GM18507 (cell line): ENCODE results near the gene DYNC1I1.

Source experiments
- DNase-seq: peaks from one replicate; pipeline ENCODE4 v3.0.0; 2011; ENCODE audit warnings: low read depth; ENCODE audit not compliant: insufficient read length; ENCODE audit errors: extremely low spot score
- FAIRE-seq: peaks from 2 replicates; lab custom pipeline; 2011; peaks lifted over from hg19 to GRCh38; lab: Jason Lieb, UNC

The DYNC1I1 gene

DNA sequence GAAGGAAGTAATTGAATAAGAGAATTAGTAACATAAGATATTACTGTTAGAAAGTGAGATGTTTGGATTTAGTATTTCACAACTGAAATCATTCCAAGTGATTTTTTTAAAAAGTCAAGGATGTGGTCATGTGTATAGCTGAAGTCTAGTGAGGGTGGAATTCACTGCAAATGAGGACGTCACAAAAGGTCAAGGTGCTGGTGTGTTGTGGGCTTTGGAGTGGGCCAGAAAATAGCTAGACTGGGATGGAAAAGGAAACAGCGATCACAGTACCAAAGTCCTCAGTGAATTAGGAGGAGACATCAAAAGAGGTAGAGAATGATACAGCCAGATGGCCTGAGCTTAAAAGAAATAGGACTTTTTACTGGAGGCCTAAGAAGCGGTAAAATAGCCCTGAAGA is 272.8 kb downstream of the DYNC1I1 start:
- DNase-seq (no peak), FAIRE-seq (no peak)

DNA sequence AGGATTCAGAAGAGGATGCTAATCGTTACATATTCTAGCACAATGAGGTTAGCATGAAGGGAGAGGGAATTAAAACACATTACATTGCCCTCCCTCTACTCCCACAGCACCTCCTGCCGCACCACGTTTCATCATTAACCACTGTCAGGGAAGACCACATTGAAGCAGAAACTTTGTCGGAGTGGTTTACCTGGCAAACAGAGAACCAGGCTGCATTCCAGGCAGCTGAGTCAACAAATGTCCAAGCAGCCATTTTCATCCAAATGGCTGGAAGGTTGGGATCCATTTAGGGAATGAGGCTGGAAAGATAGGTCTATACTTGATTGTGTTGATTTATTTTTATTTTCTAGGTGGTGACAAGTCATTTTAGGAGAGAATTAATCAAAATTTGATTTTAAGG is 273.6 kb downstream of the DYNC1I1 start:
- FAIRE-seq (no peak), DNase-seq (no peak)

DNA sequence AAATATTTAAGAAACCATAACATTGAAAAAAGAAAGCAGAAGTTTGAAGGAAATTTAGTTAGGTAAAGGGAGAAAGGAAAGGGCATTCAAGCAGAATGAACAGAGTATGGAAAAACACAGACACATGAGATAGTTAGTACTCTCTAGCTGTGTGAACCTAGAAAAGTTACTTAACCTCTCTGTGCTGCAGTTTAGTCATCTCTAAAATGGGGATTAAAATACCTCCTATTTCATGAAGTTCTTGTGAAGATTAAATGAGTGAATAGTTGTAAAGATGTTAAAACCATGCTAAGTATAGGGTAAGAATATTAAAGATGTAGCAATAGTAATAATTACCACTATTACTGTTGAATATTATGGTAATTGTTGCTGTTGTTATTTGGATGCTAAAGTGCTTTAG is 279.9 kb downstream of the DYNC1I1 start:
- DNase-seq: no peak
- FAIRE-seq: no peak

DNA sequence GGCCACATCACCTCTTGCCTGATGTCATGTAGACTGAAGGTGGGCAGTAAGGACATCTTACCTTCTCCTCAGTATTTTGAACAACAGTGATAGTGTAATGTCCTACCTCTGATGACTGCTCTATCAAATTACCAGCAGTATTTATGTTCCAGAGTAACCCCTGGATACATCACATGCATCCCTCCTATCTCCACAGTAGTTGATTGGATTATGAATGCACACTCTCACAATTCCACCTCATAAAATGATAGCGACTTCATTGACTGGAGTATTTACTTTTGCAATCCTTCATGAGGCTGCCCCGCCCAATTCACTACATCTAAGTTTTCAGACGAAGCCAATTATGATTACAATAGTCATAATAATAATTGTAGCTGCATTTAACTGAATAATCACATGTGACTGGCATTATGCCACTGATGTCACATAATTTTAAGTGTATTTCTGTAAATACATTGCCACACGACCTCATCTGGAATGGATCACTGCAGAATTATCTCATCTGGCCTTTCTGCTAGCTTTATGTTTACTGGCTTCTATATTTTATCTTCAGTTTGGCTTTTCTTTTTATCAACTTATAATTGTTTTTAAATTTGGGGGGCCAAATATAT is 280.6 kb downstream of the DYNC1I1 start:
- FAIRE-seq (no peak), DNase-seq (no peak)

DNA sequence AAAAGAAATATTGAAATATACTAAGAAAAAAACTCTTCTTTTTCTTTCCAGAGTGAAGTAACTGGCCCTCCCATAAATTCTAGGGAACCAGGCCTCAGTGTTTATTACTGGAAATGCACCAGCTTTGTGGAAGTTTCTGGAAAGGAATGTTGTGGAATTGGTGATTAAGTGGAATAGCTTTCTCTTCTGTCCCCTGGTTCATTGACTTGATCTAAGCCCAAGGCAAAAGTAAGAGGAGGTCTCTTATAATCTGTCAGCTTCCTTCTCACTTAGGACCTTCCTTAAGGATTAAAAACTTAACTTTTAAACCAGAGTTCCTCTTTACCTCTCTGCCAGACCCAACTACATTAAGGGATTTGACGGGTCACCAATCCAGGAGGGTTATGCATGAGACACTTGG is 283.4 kb downstream of the DYNC1I1 start:
- DNase-seq (no peak), FAIRE-seq (no peak)

DNA sequence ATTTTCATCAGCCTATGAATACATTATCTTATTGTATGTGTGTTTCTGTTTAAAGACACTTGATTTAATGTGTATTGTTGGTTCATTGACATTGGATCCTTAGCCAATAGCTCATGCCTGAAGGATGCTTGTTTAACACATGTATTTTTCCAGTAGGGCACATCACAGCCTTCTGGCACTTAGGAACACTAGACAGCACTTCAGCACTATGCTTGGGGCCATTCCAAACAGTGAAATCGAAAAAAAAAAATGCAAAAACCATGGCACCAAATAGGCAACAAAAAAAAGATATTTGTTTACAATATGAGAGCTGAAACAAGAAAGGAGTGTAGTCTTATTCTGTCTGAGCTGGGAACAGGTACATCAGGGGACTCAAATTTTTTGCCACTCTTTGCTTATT is 286.7 kb downstream of the DYNC1I1 start:
- DNase-seq: no peak
- FAIRE-seq: no peak

DNA sequence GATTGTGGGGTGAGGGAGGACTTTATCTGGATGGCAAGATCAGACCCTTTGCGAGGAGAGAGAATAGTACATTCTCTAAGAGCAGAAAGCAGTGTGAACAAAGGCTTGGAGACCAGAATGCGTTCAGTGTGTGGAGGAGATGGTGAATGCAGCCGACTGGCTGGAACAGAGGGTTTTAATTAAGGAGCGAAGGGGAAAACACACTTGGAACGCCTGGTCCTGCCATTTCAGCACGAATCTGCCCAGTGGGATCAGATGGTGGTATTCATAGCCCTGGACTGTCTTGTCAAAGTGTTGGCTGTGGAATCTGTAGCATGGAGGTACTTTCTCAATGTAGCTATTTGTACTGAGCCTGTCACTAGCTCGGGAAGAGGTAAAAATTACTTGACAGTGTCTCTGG is 288.7 kb downstream of the DYNC1I1 start:
- no peak for FAIRE-seq
- no peak for DNase-seq

DNA sequence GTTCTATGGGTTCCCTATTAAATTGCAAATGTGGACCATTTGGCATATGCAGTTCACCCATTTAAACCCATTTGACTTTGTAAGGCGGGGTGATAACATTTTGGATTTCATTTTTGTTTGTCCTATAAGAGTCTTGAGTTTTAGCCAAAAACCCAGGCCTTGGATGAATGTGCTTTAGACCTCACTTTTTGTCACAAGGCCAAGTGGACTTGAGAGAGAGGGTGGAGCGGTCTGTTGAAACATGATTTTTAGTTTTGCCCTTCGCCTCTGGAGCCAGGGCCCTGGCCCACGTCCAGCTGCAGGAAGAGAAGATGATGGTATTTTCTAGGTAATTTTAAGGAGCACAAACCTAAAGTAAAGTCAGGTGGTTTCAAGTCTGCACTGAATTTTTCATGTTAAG is 289.5 kb downstream of the DYNC1I1 start:
- DNase-seq (no peak), FAIRE-seq (no peak)

DNA sequence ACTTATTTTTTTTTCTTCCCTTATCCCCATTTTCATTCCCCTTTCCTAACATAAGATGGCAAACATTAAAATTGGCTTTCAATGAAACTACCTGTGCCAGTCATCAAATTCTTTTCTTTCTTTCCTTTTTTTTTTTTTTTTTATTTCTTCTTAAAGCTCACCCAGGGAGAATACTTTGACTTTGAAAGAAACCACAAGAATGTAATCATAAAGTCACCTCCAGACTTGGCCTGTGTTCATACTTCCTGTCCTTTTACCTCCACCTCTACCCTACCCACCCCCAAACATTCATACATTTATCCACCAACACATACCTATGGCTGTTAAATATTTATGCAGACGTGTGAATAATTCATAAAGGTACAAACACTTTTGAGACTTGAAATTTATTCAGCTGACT is 295.0 kb downstream of the DYNC1I1 start:
- FAIRE-seq (no peak), DNase-seq (no peak)

DNA sequence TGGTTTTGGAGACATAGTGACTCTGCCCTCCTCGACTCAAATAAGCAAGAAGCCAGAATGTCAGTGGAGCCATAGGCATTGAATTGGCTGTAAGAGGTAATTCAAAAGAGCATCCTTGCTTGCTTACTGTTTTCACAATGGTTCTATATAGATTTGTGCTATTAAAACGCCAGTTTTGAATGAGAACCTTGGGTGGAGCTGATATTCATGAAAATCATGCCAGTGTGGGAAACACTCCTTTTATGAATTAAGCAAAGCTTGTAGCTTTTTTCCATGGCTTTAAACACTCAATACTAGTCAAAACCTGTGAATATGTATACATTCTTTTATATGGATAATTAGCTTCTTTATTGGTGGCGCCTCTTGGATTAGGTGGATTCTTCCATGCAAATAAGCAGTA is 297.0 kb downstream of the DYNC1I1 start:
- DNase-seq (no peak), FAIRE-seq (no peak)

DNA sequence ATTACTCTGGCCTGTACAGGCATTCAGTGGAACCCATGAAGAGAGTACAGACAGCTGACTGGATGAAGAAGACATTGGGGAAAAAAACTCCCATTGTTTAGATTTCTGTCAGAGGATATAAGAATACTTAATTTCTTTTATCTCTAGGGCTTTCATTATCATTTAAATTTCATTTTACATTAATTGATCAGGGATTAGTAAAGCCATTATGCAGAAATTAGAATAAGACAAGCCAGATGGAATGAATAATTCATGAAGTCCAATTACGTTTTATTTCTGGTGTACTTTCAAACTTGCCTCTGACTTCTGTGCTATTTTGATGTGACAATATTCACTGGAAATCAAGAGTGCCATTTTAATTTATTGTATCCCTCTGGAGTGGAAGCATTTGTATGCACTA is 302.5 kb downstream of the DYNC1I1 start:
- DNase-seq (no peak), FAIRE-seq (no peak)

DNA sequence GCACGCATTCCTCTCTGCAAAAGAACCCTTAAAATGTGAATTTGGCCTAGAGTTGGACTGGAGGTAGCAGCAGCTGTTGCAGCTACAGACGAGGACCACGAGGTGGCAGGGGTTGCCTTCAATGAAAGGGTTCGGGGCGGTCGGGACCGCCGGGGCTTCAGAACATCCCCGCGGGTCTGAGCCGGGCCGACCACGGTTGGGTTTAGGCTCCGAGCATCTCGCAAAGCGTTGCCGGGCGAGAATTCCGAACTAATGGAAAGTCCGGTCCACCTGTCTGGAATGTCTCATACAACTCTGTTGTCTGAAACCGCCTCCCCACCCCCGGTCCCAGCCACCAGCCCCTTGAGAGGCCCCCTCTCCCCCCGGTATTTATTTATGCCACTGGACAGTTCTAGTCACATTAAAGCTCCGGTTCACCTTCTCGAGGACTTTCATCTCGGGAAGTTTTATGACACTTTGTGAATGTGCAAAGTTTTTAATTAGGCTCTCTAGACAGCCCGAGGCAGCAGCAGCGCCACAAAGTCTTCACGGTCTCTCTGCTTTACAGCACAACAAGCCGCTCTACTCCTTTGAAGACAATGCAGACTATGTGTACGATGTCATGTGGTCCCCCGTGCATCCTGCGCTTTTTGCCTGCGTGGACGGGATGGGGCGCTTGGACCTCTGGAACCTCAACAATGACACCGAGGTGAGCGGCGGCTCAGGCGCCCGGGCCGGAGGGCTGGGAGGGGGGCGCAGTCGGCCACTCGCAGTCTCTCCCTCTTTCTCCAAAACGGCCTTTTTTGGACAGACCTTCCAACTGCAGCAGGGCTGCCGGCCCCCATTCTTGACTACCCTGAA is 303.4 kb downstream of the DYNC1I1 start:
- no peak for FAIRE-seq
- DNase-seq: peak; percentile 60

DNA sequence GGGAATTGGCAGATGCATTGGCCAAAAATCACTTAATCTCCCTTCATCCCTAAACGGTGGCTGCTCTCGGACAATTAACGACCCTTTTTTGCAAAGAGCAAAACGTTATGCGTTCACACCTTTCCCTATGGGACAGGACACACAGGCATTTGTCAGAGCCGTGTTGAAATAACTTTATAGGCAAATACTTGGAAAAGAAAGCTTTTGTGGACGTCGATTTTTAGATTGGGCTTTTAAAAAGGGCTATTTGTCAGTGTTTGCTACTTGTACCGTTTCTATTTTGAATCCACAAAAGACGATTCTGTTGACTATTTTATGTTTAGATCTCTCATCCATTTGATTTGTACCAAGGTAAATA is 304.0 kb downstream of the DYNC1I1 start:
- no peak for FAIRE-seq
- no peak for DNase-seq

DNA sequence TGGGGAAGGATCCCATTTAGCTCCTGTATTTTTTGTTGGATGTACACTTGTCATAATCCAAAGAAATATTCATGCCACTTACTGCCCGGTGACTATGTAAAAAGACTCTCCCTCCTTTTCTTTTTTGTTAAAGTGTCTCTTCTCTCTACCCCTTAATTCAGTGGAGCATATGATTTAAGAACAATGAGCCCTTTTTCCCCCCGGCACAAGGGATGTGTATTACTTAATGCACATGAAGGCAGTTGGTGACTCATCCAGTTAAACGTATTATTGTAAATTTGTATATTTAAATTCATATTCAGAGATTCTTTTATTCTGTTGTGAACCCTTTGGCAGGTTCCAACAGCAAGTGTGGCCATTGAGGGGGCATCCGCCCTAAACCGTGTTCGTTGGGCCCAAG is 307.7 kb downstream of the DYNC1I1 start:
- FAIRE-seq (no peak), DNase-seq (no peak)

DNA sequence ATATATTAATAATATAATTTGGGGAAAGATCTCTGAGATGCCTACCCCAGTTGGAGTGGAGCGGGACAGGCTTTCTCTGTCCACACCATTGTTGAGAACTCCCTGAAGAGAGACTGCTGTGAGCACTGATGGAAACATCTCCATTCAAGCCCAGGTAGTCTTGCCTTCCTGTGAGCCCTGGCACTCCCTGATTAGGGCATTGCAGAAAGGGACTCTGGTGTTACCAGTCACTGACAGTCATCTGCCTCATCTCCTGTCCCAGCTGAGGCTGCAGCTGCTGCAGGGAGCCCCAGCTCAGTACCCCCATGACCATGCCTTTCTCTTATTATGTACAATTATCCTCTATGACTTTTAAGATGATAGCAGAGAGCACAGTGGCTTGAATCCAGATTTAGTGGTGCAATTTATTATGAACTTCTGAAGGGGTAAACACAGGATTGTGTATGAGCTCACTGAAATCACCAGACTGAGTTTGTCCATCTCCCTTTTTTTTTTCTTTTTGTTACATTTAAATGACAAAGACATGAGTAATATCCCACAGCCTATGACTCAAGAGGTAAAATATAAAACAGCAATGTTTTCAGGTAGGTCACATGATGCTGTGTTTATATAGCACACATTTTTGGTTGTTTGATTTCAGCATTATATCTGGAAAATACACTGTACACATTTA is 312.7 kb downstream of the DYNC1I1 start:
- DNase-seq: no peak
- no peak for FAIRE-seq

DNA sequence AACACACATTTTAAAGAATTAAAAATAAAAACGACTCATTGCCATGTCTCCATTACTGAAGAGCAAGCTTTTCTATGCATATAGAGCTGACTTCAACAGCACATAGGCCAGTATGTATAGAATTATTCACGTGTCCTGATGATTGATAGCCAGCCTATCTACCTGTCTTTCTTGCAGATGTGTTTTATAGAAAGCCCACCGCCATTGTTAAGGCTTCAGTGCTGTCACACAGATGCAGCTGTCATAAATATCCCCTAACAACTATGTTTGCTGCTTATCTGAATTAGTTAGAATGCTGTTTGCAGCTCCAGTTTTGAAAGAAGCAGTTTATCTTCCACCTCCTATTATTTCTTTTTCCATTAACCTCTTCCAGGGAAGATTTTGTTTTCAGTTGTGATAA is 313.6 kb downstream of the DYNC1I1 start:
- FAIRE-seq (no peak), DNase-seq (no peak)

DNA sequence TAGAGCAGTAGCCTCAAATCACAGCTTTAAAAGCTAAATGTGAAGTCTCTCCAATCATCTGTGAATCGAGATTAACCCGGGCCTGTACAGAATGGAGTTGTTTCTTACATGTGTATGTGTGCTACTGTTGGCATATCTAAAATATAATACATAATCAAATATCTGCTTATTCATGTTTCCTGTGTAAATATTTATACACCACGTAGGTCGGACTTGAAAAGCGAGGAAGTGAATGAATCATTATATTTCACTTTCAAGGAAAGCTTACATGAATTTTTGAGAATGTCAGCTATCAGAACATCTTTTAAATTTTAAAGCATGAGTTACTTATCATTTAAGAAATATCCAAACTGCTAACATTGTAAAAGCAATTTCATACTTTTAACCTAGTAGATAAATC is 316.2 kb downstream of the DYNC1I1 start:
- FAIRE-seq (no peak), DNase-seq (no peak)

DNA sequence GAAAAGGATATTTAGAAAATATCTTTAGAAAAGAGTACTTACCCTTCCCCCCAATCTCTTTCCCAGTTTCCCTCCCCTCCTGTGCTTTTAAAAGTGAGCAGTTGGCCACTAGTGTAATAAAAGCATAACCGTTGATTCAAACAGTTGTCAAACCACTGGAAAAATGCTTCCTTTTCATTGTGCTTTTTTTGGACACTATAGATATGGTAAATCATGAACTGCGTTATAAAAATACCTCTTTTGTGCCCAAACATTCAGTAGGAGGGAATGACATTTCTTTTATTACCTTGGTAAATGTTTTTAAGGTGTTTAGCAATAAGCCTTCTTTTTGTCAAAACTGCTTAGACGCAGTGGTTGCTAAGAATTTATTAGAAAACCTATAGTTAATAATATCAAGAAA is 317.2 kb downstream of the DYNC1I1 start:
- no peak for FAIRE-seq
- DNase-seq: no peak

DNA sequence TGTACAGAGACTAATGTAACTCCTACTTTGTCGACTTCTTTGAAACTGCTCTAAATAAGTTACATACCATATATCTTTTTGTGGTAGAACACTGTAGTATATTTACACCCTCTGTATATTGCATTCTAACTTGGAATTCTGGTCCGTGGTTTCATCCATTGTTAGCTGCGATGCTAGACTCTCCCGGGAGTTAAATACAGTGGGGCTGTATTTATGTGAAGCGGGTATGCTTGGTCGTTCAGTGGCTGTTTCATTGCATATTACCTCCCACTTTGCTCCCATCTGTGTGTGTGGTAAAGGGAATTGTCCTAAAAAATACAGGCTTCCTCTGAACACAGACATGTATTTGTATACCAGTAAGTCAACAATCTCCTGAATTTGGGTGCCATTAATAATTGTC is 318.4 kb downstream of the DYNC1I1 start:
- FAIRE-seq: no peak
- no peak for DNase-seq

DNA sequence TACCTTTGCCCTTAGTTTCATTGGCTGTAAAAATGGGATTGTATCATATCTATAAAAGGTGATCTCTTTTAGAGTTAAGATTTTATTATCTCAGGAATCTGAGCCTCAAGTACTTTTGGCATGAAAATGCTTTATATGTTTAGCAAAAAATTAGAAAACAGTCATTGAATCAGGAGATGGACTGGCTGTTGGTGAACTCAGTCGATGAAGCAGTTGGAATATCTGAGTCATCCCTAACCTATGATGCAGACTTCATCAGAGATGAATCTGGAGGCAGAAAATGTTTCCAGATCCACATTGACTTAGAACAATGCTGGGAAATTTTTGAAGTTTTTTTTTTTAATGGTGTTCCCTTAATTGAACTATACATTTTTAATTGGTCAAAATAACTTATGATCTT is 321.1 kb downstream of the DYNC1I1 start:
- no peak for FAIRE-seq

DNA sequence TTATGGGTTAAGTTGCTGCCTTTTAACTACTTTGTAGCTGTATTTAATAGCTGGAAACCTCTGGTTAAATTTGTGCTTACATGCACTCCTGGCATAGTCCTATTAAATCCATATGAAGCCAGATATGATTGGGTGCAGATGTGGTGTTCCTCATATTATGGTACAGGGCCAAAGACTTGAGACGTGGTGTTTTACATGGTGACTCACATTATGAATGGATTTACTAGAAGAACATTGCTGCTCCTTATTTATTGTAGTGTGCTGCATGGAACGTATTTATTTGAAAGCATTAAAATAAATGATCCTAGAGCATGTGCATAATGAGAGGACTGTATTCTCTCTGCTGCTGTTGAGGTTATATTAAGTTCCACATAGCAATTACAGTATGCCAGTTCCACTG is 325.5 kb downstream of the DYNC1I1 start:
- DNase-seq (no peak), FAIRE-seq (no peak)

More for the DNA sequence above, 321.1 kb downstream of the DYNC1I1 start:
- DNase-seq: no peak
